ENCODE data around the gene NAA25.
"Not testable (repeated sequence)": the region's sequence is repeated elsewhere in the genome, so short reads cannot be mapped to it uniquely, and the experiment has no call there.

NAA25 gene

DNA sequence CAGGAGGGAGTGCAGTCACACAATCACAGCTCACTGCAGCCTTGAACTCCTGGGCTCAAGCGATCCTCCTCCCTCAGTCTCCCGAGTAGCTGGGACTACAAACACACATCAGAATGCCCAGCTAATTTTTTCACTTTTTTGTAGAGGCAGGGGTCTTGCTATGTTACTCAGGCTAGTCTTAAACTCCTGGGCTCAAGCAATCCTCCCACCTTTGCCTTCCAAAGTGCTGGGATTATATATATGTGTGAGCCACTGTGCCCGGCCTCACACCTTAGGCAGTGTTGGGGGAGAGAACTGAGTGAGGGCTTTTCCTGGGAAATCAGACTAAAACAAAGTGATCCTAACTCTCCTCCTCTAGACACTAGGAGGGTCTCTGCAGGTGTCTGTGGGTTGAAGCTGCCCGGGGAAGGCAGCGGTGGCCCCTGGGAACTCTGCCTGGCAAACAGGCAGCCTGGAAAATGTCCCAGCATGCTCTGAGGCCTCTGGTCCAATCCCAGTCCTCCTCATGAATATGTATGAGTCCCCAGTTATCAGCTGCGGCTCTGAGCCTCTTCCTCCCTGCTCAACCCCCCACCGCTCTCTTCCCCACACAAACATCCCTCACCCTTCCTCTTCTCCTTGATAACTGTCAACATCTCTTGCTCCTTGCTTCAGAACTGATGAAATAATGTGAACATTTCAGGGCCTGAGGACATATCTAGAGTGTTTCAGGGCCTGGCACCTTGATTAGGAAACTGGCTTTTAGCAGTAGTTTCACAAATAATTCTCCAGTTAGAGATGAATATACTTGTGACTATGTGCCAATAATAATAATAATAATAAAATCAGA lies 7.9 kb upstream of the NAA25 start:
- H3K4me3 ChIP-seq (ENCODE audit: control insufficient read depth, low read depth, low read length) = no peak overlapping the region
- DNase-seq (ENCODE audit: low read depth) = no peak

DNA sequence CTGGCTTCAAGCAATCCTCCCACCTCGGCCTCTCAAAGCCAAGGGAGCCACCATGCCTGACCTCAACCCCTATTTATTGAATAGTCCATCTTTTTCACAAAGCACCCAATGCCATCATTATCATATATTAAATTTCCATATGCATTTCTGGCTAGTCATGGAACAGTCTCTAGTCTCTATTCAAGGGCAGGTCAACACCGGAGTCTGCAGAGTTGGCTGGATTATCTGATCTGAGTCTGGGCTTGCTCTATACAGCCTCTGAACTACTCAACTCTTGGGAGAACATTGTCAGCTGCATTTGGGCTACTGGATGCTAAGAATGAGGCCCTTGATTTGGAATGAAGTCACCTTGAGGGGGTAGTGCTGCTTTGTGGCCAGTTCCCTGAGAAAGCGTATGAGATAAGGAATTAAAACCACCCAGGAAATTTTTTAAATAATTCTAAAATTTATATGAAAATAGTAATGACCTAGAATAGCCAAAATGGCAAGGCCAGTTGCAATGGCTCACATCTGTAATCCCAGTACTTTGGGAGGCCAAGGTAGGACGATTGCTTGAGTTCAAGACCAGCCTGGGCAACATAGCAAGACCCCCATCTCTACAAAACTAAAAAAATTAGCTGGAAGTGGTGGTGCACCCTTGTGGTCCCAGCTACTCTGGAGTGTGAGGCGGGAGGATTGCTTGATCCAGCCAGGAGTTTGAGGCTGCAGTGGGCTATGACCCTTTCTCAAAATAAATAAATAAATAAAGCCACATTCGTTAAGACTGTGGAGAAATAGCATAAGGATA lies 6.9 kb upstream of the NAA25 start:
- TF ChIP-seq, protein P1, sequence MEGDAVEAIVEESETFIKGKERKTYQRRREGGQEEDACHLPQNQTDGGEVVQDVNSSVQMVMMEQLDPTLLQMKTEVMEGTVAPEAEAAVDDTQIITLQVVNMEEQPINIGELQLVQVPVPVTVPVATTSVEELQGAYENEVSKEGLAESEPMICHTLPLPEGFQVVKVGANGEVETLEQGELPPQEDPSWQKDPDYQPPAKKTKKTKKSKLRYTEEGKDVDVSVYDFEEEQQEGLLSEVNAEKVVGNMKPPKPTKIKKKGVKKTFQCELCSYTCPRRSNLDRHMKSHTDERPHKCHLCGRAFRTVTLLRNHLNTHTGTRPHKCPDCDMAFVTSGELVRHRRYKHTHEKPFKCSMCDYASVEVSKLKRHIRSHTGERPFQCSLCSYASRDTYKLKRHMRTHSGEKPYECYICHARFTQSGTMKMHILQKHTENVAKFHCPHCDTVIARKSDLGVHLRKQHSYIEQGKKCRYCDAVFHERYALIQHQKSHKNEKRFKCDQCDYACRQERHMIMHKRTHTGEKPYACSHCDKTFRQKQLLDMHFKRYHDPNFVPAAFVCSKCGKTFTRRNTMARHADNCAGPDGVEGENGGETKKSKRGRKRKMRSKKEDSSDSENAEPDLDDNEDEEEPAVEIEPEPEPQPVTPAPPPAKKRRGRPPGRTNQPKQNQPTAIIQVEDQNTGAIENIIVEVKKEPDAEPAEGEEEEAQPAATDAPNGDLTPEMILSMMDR (conservative IDR thresholded peaks at IDR 0.05; ENCODE audit: control insufficient read depth, insufficient read depth, low read depth, low read length) = no peak
- no peak overlapping the region for H3K4me3 ChIP-seq (ENCODE audit: control insufficient read depth, low read depth, low read length)
- no peak for DNase-seq (ENCODE audit: low read depth)

More for the DNA sequence above, 7.9 kb upstream of the NAA25 start:
- TF ChIP-seq, protein P1 (conservative IDR thresholded peaks at IDR 0.05; ENCODE audit: control insufficient read depth, insufficient read depth, low read depth, low read length) = no peak

DNA sequence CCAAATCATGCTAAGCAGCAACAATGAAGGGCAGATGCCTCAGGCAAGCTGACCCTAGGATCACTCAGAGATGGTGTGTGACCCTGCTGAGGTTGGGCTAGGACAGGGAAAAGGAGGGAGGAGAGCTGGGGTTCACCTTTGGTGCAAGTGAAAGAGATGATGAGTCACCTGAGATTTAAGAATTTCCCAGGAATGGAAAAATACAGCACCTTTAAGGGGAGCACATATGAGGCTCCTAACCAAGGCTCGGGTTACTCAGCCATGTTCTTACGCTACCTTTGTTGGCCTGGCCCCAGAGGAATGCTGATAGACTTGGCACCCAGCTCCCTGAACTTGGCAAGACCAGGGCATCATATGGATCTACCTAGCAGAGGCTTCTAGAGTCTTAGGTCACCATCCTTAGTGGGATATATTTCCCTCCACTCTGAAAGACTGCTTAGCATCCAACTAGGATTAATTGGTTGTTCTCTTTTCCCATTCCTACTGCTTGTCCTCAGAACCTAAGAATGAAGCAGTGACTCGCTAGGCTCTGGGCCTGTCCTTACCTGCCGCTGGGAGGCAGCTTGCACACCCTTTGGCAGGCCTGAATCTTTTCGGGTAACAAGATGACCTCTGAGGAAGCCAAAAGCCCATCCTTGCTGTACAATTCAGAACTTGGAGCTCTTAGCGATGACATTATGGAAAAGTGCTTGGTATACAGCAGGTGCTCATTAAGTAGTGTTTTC lies 4.0 kb upstream of the NAA25 start:
- no peak for DNase-seq (ENCODE audit: low read depth)
- no peak overlapping the region for H3K4me3 ChIP-seq (ENCODE audit: control insufficient read depth, low read depth, low read length)
- TF ChIP-seq, protein P1 (conservative IDR thresholded peaks at IDR 0.05; ENCODE audit: control insufficient read depth, insufficient read depth, low read depth, low read length) = no peak

DNA sequence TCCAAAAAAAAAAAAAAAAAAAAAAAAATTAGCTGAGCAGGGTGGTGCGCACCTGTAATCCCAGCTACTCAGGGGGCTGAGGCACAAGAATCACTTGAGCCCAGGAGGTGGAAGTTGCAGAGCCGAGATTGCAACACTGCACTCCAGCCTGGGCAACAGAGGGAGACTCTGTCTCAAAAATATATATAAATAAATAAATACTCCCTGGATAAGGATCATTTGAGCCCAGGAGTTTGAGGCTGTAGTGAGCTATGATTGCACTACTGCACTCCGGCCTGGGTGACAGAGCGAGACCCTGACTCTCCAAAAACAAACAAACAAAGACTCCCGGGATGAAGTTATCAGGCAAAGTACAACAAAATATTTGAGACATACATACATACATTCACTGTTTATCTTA lies 3.3 kb upstream of the NAA25 start:
- no peak overlapping the region for H3K4me3 ChIP-seq (ENCODE audit: control insufficient read depth, low read depth, low read length)
- no peak for DNase-seq (ENCODE audit: low read depth)
- TF ChIP-seq, protein P1 (conservative IDR thresholded peaks at IDR 0.05; ENCODE audit: control insufficient read depth, insufficient read depth, low read depth, low read length) = no peak

DNA sequence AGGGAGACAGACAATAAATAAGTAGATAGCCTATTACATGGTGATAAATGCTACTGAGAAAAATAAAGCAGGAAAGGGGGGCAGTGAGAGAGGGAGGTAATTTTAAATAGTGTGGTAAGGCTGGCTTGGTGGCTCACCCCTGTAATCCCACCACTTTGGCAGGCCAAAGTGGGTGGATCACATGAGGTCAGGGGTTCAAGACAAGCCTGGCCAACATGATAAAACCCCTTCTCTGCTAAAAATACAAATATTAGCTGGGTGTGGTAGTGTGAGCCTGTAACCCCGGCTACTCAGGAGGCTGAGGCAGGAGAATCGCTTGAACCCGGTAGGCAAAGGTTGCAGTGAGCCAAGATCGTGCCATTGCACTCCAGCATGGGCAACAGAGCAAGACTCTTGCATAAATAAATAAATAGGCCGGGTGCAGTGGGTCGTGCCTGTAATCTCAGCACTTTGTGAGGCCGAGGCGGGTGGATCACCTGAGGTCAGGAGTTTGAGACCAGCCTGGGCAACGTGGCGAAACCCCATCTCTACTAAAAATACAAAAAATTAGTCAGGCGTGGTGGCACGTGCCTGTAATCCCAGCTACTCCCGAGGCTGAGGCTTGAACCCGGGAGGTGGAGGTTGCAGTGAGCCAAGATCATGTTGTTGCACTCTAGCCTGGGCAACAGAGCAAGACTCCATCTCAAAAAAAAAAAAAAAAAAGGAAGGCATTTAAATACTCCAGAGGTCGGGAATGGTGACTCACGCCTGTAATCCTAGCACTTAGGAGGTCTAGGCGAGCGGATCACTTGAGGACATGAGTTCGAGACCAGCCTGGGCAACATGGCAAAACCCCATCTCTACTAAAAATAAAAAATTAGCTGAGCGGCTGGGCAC lies 2.4 kb upstream of the NAA25 start:
- not testable (repeated sequence) for DNase-seq (ENCODE audit: low read depth); H3K4me3 ChIP-seq (ENCODE audit: control insufficient read depth, low read depth, low read length)

DNA sequence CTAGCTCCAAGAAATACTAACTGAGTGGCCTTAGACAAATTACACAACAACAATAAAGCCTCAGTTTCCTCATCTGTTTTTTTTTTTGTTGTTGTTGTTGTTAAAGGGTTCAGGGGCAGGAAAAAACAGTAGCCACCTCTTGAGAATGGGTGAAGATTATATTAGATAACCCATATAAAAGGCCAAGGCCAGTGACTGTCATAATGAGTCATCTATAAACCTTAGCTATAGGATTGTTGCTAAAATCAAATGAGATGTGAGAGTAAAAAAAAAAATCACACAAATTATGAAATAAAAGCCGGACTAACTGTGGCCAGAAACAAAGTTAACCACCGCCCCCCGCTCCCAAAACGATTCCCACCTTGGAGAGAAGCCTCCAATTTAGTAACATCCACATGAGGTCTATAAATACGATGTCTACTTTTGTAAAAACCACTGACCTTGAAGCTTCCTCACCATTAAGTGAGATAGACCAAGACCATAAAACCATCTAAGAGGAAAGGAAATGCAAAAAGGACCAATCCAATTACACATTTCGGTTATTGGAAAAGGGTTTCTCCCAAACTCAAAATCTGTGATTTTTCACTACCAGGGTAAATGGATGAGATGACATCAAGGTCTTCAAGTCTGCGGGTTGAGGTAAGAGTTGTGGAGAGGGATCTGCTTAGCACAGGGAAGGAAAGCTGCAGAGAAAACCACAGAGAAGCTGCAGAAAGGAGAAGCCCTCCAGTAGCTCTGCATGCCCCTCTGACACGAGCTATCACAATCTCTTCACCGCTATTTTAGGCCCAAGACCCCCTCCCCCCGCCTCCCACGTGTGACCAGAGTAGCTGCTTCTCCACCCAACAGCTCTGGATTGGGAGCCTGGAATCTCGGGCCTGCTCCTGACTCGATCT lies 1.0 kb downstream of the NAA25 start:
- H3K4me3 ChIP-seq (ENCODE audit: control insufficient read depth, low read depth, low read length) = peak overlapping the region; percentile 95
- TF ChIP-seq, protein P1 (conservative IDR thresholded peaks at IDR 0.05; ENCODE audit: control insufficient read depth, insufficient read depth, low read depth, low read length) = no peak
- no peak for DNase-seq (ENCODE audit: low read depth)

All from fibroblast of mammary gland (primary cell).